RKO (cell line): Measurements from ENCODE around the gene C10orf120.

ENCODE experiments used
- DNase-seq: peaks from one replicate; pipeline ENCODE4 v3.0.0-alpha.2; 2016; ENCODE audit warnings: low spot score

C10orf120 gene

DNA sequence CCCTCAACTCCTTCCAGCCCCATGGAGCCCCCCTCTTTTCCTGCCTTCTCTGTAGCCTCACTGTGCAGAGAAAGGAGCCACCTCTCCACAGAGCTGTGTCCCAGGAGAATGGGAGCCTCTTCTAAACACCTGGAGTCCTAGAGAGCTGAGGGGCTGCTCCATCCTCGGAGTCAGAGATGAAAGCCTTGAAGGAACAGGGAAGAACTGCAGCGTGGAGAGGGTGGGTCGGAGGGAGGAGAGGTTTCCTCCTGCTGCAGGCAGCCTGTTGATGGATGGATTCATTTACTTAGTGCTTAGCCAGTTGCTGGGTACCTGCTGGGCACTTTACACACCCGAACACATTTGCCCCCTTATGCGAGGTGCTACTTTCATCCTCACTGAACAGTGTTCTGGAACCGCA, 39.0 kb downstream of the C10orf120 start:
- DNase-seq = no peak

DNA sequence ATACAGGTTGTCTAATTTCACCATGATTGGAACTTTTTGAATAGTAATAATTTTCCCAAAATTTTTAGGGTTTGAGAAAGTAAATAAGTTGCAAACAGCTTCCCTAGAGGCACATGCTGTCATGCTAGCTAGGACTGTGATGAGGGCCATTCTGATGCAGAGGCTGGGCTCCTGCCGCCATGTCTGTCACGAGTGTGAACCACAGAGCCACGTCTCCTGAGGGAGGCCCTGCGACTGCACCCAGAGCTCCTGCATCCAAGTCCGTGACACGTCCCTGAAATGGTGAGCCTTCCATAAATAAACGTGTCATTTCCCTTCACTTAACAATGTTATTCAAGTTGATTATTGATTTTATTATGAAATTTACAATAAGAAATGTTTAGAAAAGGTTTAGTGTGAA, 40.0 kb downstream of the C10orf120 start:
- DNase-seq = no peak

DNA sequence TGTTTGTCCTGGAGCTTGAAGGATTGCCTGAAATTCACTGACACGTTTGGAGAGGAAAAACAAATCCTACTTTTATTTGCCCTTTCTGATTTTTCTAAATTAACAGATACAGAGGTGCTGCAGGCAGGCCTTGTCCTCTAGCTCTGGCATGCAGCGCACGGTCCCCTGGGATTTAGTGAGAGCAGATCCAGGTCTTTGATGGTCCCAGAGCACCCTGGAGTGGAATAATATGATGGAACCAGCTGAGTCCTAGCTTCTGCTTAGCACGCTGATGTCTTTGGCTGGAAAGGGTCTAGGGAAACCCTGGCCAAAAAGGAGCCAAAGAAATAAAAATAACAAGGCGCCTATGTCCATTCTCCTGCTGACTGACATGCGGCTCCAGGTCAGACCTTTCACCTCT, 40.5 kb downstream of the C10orf120 start:
- no peak for DNase-seq

DNA sequence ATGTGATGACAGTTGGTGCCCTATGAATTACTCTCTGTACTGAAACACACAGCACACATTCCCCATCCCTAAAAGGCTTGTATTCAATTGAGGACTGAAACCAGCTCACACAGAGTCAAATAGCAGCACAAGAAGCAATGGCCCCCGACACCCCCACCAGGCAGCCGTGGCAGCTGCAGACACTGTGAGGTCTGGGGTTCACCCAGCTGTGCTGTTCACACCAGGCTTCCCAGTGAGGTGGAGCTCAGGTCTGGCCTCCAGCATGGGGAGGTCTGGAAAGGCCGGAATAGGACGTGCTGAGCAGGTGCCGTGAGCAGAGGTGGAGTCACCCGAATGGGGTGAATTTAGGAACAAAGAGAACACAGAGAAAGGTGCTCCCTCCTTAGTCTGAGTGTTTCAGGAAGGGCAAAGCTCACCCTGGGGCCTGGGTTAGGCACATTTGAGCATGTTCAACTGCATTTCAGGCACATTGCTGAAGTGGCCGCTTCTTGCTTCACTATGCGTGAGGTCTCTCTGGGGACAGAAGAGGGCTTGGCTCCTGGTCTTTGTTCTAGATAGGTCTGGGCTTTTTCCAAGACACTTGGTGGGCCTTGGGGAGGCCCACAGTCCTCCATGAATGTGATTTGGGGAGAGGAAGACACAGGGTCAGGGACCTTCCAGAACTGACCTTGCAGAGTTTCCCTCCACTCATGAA, 41.1 kb downstream of the C10orf120 start:
- DNase-seq = no peak

DNA sequence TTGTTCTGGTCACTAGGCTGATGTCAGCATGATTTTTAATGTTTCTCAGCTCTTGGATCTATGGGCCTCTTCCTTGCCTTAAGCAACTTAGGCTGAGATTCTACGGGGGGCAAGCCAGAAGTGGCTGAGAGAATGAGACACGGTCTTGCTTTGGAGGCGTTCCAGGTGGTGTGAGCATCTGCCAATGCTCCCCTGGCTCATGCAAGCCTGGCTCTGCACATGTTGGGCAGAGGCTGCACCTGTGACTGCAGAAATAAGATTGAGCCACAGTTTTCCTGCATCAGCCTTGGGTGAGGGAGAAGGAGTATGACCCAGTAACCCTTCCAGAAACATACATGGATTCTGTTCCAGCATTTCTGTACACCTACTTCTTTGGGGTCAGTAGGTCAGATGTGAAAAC, 41.9 kb downstream of the C10orf120 start:
- DNase-seq = no peak

DNA sequence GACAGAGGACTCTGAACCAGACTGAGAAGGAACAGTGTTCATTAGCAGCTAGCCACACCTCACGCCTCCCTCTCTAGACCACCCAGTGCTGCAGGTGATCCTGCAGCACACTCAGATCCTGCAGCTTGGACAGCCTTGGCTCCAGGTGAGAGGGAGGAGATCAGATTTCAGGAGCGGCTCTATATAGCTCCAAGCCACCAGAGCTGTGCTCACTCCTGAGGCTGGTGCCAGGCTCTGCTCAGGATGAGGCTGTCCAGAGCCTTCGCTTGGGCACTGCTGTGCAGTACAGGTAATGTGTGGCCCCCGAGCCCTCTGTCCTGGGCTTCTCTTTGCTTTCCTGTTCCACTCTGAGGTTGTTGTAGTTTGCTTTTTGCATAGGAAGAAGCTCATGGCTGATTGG, 42.4 kb downstream of the C10orf120 start:
- no peak for DNase-seq

DNA sequence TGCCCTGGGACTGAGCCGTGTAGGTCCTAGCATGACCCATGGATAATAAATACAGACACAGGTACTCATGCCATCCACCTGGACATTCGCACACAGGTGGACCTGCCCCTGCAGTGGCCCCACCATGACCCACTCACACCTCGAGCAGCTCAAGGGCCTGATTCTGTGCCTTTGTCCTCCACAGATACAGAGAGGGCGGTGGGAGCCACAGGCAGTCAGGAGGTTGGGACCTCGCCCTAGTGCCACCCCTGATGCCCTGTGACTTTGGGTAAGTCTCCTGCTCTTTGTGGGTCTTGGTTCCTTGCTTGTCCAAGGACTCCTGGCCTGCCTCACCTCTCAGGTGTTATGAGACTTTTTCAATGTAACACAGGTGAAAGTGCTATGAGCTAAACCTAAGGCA, 42.9 kb downstream of the C10orf120 start:
- DNase-seq = no peak

DNA sequence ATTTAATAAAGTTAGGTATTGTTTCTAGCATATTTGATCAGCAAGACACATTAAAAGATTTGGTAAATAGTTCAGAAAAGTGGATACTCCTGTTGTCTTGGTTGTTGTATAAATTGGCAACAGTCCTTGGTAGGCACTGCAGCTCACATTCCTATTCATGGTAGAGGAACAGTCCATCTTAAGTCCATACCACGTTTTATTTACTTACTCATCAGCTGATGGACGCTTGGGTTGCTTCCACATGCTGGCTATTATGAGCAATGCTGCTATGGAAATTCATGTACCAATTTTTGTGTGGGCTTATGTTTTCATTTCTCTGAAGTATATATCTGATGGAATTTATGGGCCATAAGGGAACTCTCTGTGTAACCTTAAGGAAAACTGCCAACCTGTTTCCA, 43.3 kb downstream of the C10orf120 start:
- no peak for DNase-seq

DNA sequence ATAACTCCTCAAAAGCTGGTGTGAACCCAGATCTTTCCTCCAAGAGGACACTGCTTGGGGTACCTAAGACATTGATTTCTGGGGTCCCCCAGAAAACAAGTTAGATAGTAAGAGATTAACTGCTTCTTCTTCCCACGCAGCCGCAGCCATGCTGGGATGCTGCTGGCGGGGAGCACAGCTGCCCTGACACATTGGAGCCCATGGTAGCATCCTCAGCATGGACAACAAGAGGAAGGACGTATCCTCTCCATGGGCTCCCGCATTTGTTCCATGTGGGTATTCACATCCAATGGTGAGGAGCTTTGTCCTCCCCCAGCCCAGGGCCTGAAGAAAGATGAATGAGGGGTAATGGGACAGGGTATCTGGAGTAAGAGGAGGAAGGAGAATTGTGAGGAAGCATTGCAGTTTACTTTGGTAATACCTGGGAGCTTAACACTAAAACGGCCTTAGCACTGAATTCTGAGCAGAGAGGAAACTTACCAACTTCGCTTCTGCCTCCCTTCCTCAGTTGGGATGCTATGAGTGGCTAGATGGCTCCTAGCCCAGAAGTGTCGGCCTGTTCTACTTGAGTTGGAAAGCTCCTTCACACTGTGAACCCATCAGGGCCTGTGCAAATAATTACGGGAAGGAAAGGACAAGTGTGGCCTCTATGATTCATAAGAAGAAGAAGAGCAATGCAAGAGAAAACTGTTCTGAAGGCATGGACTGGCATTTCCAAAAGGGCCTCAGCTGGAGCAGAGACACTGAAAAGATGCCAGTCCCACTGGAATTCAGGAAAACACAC, 43.9 kb downstream of the C10orf120 start:
- no peak for DNase-seq

DNA sequence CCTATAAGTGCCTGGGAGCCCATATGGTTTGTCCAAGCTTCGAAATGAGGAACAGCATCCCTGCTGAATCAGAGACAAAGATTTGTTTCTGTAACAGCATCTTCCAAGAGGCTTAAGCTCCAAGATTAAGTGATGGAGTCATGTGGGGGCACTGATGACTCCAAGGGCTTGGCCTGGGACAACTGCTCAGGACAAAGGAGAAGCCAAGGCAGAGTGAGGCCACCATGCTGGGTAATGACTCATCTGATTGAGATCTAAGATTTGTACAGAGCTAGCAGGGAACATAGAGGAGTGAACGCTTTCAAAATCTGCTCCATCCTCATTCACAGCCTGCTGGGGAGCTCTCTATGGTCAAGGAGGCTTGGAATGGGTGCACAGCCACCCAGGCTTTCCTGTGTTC, 49.3 kb downstream of the C10orf120 start:
- no peak for DNase-seq

DNA sequence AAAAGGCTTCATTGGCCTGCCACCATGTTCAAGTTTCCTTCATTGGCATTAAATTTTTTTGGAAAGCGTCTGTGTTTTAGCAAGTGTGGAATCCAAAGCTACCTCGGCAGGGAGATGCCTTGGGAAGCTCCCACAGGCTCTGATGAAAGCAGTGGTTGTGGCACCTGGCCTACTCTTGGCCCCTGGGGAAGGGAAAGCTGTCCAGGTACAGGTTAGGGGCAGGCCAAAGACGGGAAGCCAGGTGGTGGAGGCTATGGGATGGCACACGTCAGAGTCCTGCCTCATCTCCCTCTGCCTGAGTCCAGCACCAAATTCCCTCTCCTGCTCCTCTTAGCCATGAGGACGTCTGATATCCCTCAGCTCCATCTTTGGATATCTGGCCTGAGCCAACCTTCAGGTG, 49.7 kb downstream of the C10orf120 start:
- DNase-seq = no peak

DNA sequence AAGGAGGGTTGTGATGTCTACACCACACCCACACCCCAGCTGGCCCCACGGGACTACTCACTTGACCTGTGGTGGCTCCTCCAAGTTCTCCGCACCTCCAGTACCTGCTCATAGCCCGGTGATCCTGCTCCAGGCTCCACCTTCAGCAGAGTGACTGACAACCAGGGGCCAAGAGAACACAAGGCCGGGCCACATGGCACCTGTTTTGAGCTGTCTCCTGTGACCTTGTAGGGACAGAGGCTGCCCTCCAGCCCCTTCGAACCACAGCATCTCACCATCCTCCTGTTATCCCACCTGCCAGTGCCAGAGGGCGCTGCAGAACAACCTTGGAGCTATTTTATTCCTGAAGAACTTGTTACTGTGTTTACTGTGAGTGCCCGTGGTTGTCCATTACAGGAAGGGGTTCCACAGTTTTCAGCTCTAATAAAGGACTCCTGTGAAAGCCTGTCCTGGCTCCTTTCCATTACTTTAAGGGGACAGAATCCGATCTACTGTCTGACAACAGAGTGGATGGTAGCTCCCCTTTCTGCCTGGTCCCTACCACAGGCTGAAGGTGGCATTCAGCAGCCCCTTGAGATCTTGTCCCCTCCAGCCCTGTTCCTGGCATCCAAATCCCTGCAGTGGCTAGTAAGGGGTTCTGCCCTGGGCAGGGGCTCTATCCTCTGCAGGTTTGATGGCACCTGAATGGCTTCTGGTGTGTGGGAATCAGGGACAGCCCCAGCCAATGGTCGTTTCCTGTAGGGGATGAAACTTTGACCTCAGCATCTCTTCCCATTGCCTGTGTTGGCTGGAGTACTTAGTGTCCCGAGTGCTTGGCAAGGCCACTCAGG, 50.8 kb downstream of the C10orf120 start:
- peak; percentile 48 for DNase-seq
